NCI-H226 (cell line): ENCODE measurements around the gene ALLC.
"Not testable (repeated sequence)": the region's sequence is repeated elsewhere in the genome, so short reads cannot be mapped to it uniquely, and the experiment has no call there.

Source experiments
- DNase-seq: peaks from one replicate; pipeline ENCODE4 v3.0.0-alpha.2; 2015

The ALLC gene

DNA sequence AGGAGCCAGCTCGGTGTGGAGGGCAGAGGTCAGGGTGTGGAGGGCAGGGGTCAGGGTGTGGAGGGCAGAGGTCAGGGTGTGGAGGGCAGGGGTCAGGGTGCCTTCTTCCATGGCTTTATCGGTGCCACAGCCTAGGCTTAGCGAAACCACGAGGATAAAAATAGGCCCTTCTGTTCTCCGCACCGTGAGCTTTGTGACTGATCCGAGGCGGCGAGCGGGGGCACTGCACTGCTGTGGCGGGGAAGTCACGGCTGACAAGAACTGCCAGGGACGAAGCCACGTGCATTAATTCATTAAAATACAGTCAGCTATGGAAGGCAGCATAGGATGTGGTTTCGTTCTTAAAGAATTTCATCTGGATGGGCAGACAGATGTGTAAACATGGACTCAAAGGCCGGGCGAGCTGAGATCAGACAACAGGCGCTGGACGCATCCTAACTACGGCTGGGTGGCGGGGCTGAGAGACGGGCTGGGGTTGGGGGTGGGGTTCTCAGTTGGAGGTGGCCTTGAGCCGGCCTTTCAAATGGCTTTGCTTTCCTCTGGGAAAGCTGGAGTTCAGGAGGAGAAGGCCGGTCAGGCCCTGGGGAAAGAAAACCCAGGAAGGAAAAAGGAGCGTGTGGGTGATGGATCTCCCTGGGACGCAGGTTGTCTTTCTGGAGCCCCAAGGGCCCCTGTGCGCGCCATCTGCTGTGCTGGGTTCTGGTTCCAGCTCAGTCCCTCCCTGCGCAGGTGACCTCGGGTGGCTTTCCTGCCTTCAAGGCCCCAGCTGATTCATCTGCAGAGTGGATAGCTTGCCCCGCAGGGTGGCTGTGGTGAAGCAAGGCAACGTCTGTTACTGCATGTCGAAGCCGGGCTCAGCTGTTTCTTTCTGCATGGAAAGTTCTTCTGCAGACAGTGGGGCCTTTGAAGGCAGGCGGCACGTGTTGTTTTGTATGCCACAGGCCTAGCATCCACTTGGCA lies 958 bp upstream of the ALLC start:
- no peak for DNase-seq

DNA sequence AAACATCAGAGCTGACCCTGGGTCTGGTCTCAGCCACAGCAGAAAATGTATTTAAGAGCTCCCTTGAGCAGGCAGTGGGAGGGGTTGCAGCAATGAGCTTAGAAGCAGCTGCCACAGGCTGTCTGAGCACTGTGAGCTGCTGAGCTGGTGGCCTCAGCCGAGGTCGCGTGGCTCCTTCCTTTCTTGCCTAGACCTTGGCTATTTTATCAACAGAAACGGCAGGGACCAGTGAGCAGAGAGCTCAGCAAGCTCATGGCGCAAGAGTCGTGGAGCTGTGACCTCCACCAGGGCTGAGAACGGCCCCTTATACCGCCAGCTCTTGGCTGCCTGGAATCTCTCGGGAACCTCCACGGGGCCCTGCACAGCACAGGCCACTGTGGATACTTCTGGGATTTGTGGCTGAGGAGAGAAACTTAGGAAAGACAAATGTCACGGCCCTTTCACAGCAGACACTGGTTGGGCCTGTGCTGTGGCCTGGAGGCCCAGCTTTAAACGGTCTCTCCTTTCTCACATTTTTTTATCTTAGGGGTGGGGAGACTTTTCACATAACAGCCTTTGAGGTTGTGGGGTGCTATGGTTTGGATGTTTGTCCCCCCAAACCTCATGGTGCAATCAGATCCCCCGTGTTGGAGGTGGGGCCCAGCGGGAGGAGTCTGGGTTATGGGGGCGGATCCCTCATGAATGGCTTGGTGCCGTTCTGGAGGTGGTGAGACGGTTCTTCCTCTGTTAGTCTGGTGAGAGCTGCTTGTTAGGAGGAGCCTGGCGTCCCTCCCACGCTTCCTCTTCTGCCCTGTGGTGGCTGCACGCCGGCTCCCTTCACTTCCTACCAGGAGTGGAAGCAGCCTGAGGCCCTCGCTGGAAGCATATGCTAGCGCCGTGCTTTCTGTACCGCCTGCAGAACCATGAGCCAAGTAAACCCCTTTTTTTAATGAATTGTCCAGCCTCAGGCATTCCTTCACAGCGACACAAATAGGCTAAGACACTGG lies 1.7 kb downstream of the ALLC start:
- no peak for DNase-seq

DNA sequence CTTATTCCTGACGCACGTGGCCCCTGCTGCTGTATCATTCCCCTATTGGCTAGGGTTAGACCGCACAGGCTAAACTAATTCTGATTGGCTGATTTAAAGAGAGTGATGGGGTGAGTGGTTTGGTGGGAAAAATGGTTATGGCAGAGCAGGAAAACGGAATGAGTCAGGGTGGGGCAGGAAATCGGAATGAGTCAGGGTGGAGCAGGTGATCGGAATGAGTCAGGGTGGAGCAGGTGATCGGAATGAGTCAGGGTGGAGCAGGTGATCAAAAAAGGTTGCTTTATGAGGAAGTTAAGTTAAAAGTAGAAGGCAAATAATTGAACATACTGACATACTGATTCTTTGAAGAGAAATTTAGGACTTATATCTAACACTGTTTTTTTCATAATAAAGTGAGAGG lies 2.6 kb downstream of the ALLC start:
- not testable (repeated sequence) for DNase-seq

DNA sequence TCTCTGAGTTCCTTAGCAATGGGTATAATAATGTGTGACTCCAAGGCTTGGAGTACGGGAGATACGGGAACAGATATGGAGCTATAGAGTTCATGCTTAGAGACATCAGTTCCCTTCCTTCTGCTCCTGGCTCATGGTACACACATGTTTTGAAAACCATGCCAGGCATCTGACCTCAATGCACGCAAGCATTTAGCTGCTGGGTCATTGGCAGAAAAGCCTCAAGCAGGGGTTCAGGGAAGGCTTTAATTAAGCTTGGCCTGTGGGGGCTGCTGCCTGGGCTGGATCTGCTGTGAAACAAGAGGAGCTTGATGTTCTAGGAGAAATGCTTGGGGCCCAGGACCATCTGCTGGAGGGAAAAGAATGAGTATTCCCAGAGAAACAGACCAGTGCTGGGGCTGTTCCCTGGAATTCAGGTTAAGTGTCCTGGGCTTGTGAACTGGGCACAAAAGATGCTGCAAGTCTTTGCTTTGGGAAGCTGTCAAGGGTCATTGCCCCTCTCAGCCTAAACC lies 3.2 kb downstream of the ALLC start:
- DNase-seq = no peak

DNA sequence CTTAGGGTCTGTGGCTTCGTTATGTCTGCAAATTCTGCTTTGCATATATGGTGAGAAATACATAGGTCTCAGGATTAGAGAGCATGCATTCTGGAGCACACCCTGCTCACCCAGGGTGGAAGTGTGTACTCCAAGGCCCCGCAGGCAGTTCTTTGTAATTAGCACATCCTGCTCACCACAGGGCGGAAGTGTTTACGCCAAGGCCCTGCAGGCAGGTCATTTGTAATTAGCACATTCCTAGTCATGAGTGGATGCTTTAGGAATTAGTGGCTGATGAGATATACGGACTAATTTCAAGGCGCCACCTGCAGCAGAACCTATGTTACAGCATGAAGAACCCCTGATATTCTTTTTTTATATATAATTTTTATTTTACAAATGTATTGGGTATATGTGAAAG lies 4.2 kb downstream of the ALLC start:
- no peak for DNase-seq

DNA sequence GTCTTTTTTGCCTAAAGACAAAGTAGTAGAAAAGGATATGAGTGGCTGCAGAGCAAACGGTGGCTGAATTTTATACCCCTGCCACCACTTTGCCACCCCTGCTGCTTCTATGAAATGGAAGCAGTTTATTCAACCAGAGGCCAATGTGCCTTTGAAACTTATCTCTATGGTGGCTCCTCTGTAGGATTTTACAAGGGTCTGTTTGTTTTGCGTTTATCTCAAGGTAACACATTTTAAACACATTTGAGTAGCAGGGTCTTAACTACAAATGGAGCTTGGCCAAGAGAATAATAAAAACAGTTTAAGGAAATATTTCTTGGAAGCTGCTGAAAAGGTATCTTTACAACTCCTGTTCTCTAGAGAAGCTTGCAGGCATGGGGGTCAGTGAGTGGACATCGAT lies 6.1 kb downstream of the ALLC start:
- DNase-seq = no peak

DNA sequence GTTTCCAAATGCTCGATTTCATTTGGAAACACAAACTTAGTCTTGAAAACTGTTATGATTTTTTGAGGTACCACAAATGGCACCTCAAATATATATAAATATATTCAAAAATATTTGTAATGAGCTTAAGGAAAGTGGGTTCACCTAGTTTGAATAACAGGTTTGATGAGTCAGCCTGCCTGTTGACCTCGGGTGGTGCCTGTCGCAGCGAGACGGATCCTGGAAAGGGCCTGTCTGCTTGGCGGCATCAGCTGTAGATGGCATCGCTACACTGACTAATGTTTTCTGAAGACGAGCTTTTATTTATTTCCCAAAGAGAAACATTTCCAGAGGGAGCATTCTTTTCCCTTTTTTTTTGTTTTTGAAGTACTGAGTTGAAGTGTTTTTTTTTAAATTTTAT lies 6.9 kb downstream of the ALLC start:
- DNase-seq = no peak

DNA sequence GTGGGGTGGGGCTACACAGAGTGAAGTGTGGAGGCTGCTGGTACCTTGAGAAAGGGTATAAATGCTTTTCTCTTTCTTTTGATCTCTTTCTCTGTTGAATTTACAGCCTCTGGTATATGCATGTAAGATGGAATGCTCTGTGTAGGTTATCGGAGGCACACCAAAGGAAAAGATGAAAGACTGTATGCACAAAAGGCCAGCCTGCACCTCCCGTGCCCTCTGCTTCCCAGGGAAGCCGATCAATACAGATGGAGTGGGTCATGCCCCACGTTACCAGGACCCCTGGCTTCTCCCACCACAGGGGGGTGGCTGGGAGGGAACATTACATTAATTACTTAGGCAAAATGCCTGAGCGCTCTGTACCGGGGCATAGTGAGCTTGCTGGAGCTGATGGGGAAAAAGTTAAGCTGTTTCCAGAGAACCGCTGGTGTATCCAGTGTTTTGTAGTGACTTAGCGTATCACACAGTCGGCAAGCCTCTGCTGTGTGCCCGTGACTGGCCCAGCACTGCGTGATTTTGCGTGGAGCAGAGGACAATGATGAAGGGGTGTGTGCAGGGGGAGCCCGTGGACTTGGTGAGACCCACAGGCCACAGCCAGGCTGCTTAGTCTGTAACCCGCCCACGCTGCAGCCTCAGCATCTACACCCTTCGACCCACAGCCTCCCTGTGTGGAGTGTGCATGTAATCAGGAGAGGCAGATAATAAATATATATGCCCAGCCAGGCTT lies 8.0 kb downstream of the ALLC start:
- no peak for DNase-seq

DNA sequence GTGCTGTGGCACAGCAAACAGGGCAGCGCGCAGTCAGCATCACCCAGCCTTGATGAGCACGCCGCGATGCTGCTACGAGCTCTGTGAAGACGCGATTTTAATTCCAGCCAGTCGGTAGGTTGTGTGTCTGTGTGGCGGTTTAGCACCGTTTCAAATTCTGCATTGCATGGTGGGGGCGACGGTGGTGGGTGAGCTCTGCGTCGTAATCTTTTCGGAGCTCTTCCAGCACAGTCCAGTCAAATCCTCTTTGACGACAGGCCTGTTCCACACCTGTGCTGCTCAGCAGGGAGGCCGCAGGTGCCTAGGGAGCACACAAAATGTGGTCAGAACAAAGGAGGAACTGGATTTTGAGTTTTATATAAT lies 8.6 kb downstream of the ALLC start:
- no peak for DNase-seq

DNA sequence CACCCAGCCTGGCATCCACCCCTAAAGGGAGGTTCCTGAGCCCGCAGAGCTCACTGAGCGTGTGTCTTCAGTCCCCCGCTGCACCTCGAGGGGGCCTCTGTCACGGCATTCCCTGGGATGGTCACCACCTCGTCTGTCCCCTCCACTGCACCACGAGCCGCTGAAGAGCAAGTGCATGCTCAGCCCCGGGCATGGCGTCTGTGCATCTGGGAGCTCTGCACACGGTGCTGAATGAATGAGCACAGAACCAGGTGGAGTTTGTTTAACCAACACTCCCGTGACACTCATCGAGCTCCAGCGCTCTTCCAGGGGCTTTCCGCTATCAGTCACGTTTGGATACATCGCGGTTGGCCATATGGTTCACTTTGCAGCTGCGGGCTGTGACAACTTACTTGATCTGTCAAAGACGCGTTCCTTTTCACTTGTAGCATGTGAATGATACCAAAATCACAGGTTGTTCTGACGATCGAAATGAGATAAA lies 9.2 kb downstream of the ALLC start:
- no peak for DNase-seq

DNA sequence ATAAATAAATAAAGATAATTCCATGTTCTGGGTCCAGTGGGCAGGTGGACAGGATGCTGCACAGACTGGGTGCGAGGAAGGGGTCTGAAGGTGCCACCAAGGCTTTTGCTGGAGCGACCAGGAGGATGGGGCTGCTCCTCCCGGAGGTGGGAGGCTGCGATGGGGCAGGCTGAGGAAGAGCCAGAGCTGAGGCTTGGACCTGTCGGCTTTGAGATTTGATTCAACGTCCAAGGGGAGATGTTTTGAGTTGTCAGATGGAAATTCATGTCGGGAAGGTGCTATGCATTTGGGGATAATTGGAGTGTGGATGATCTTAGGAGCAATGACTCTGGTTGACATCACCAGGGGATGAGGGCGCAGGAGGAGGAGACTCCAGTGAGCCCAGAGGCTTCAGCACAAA lies 11.7 kb downstream of the ALLC start:
- DNase-seq = no peak

DNA sequence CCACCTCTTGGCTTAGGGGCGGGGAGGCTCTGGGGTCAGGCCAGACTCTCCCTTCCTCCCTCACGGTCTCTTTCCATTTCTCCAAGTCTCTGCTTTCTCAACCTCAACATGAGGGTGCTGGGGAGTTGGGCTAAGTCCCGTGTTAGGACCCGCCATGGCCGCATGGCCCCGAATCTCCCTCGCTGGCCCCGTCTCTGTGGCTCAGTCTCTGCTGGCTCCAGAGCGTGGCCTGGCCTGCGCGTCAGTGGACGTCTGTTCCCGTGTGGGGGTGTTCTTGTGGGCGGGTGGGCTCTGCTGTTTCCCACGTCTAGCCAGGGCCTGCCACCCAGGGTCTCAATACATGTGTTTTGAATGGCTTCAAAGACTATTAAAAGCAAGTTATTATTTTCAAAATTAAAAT lies 12.4 kb downstream of the ALLC start:
- no peak for DNase-seq

DNA sequence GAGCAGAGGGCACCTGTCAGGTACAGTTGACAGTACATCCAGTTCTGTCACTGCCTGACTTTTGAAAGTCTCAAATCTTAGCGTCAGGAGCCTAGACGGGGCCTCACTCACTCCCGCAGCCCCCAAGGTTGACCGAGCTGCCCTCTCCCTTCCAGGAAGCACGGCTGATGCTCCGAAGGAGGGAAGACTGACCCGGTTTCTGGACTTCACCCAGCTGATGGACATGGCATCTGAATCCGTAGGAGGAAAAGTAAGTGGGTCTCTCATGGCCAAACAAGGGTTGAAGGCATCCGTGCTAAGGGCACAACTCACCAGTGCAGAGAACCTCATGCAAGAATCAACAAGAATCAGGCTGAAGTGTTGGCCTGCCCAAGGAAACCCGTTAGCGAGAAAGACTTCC lies 12.9 kb downstream of the ALLC start:
- no peak for DNase-seq

DNA sequence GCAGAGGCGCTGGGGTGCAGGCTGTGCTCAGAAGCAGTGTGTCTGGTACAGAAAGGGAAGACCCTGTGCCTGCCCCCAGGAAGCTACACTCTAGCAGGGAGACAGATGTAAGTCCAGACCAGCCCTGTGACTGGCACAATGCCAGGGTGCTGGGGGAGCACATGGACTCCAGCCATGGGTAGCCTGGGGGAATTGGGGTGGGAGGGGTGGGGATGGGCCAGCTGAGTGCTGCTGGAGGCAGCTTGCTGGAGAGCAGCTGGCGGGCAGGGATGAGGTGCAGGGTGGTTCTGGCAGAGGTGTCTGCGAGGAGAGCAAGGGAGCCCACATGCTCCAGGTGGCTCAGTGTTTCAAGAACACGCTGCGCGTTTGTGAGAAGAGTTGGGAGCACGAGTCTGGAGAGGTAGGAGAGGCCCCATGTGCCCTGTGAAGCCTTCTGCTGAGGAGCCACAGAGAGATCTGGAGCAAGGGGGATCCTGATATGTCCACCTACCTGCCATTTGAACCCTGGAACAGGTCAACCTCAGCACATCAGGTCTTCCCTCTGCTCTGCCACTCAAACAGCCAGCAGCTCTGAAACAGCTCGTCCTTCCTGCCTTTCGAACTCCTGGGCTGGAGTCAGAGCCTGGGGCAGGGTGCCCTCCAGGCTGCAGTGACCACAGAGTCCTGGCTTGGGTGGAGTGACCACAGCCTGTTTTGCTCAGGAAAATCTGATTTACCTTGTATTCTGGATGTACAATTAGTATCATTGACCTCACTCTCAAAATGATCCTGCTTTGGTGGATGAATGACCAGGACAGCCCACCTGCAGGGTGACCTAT lies 15.1 kb downstream of the ALLC start:
- DNase-seq = no peak

DNA sequence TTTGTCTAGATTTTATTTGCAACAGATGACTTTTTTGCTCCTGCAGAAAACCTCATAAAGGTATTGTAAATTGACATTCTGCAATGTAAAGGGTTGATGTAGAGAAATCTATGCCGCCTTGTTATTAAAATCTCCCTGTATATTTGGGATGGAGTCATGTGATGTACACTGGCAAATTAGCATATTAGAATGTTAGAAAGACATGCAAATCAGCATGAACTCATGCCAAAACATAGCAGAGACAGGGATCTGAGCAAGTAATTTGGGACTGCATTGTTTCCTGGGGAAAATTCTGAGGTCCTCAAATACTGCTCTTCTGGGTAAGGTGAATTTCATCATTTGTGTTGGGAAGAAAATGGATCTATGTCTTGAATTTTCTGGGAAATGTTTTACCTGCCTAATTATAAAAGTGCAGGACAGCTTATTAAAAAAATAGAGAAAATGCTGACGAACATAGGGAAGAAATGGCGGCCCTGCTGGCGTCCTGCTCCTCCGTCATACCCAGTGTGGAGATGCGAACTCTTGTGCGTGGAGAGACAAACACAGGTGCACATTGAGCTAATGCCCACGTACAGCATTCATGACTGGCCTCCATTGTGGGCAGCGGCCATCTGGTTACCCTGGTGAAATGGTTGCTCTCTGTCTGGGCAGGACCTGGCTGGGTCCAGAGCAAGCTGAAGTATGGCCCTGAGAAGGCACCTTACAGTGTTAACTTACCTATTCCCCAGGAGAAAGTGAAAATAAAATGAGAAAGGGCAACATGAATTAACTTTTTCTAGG lies 16.3 kb downstream of the ALLC start:
- no peak for DNase-seq

DNA sequence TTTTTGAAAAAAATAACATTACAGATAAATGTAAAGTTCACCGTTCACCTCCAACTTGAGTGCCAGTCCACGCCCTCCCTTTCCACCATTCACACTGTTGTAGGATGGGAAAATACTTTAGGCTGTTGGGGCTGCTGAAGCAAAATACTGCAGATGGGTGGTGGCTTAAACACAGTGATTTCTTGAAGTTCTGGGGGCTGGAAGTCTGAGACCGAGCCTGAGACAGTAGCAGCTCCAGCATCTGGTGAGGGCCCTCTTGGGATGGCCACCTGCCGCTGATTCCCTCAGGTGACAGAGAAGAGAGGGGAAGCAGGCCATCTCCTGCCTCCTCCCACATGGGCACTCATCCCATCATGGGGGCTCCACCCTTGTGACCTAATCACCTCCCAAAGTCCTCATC lies 17.7 kb downstream of the ALLC start:
- DNase-seq = no peak

DNA sequence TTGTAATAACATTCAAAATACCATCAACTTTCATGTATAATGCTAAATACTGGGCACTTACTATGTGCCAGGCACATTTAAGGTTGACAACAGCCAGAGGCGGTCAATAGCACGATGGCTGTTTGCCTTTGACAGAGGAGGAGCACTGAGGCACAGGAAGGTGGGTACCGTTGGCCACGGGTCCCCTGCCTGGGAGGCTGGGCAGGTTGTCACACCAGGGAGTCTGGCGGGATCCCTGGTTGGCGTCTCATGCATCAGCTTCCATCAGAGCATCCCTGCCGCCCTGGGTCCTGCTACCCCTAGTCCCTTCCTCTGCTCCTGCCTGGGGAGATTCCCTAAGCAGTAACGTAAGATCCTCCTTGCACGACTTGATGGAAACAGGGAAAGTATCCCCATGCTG lies 19.4 kb downstream of the ALLC start:
- no peak for DNase-seq

DNA sequence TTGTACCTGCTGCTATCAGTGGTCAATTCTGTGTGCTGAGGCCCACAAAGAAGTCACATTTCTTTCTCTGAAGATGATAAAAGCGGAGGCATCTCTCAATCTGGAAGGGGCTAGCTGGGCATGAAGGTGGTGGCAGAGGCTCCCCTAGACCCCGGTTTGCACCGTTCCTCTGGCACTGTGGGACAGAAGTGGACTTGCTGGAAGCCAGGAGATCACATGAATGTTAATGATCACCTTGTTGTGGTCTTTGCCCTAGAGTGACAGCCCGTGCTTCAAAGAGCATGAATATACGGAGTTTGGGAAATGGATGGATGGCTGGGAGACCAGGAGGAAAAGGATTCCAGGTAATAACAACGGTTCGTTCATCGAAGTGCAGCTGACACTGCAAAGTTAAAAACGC lies 20.2 kb downstream of the ALLC start:
- DNase-seq = no peak

DNA sequence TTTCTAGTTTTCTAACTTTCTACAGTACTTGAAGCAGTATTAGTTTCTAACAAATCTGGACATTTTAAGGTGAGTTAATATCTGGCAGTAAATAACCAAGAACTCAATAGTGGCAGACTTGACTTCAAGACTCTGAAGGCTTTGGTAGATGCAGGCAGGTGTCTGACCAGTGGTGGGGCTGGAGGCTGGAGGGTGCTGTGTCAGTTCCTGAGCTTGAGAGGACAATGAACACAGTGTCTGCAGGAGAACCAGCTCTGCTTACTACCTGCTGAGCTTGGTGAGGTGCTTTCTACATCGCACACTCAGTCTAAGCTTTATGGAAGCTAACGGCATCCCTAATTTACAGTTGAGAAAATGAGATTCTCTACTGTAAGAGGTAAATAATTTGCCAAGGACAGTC lies 21.2 kb downstream of the ALLC start:
- no peak for DNase-seq

DNA sequence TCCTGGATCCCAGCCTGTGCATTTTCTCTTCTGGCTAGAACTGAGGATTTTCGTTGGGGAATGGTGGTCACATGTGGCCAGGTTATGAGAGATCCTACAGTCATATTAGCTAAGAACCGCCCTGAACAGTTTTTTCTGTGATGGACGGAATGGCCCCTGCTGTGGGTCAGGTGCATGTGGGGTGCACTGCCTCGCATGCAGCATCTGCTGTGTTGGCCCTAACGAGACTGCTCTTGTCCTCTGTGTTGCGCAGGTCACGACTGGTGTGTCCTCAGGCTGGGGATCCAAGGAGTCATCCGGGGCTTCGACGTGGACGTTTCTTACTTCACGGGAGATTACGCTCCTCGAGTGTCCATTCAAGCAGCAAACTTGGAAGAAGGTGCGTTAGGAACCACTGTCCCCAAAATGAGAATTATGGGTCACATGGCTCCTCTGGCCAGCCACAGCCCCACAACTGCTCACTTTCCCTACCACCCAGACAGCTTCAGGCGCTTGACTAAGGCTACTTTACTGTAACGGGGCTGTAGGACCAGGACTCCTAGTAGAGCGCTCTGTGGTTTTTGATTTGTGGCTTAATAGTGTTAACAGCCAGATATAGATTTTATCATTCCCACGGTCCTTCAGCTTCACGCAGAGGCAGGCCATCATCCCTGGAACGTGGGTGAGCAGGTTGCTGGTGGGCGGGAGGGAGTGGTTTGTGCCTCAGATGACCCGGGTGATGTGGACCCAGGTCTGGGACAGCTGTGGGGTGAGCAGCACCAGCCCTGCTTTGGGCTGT lies 21.8 kb downstream of the ALLC start:
- DNase-seq = no peak
